GM18526 (cell line): ENCODE results near the gene NTM.

Source experiments
- POLR2A ChIP-seq: IDR thresholded peaks from 3 replicates; pipeline ENCODE4 v1.6.1; 2011; ENCODE audit not compliant: insufficient read length; ENCODE audit errors: extremely low read depth

The NTM gene

DNA sequence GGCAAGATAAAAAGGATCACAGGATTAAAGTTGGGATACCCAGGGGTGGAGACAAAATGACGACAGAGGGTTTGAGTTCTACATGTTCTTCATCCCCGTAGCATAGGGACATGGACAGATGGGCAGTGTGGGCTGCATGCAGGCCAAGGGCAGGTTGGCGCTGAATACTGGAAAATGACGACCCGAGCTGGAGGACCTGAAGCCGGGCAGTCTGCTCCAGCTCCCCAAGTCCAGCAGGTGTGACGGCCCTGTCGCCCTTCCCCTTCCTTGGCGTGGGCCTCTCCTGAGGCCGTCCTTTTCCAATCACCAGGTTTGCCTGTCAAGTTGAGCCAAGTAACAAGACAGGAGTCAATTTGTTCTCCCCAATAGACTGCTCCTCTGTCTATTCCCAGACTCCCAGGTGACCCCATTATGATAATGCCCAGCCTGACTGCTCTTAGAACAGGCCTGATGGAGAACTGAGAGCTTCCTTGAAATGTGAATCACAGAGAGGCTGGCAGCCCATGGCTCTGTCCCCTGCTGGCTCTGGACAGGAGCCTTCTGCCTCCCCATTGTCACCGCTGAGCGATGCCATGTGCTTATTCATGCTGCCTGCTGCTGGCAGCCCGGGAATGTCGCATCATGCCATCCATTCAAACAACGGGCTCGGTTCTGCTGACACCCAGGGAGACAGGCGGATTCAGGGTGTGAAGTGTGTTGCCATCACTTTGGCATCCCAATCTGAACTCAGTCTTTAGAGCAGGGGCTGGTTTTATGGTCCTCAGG lies 392.1 kb downstream of the NTM start:
- no peak for TF ChIP-seq POLR2A

DNA sequence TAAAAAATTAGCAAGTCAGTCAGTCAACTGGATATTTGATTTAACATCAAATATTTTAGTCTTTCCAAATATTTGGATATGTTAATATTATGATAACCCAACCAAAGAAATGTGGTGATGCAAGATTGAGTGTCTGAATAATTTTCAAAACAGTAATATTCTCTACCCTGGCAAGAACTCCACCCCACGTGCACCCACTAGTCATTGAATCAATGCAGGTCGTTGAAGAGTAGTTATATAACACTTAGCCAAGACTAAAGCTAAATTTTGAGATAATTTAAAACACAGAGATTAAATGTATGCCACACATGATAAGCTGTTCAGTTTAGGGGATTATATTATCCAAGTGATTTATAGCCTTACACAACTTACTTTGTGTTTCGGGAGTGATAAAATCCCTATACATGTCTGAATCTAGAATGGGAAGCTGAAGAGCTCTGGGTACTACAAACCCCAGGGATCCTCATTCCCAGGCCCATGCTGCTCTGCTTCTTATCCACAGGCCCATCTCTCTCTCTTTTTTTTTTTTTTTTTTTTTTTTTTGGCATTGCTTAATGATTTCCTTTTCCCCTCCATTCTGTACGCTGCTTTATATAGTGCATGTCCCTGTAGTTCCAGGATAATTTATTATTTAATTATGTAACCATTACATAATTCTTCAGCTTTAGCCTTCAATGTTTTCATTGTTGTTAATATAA lies 392.9 kb downstream of the NTM start:
- TF ChIP-seq POLR2A, result no peak

DNA sequence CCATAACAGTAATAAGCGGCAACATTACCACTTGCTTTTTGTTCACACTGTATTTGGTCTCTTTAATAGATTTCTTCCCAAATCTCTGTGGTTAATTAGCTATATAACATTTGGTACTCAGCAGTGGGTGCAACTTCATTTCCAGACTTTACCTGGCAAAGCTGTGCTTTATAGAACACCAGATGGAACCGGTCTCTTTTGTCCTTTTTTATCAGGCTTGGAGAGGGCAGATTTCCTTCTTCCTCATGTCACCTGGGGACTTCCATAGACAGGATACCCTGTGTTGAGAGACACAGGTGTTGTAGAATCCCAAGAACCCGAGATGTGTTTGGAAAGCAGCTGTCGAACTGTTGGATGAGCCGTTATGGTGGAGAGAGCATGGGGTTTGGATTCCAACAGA lies 393.7 kb downstream of the NTM start:
- no peak for TF ChIP-seq POLR2A

DNA sequence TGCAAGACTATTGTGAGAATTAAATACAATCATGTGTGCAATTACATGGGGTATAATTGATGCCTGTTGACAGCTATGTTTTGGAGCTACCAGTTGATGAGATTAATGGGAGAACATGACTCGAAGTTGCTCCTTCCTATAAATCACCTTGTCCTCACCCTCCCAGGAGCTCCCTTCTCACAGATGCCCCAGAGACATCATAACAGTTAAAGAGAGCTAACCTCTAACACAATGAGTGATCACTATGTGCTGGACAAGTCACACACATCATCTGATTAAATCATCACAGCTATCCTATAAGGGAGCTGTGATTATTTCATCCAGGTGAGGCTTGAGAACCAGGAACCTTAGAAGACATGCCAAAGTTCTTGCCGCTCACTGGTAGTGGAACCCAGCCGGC lies 394.2 kb downstream of the NTM start:
- TF ChIP-seq POLR2A, result no peak

DNA sequence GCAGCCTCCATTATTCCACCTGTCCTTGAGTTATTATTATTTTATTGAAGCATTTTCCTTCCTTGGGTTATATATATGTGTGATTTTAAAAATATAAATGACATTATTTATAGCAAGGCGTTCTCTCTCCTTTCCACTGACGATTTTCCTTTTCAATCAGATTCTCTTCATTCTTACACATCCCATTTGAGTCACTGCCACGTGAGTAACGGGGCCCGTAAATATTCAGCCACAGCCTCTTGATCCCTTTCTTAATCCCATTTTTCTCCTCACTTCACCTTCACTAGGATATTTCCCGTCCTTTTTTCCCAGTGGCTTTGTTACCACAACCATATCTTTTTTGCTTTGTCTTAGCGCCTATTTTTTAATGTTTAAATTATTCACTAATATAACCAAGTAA lies 396.2 kb downstream of the NTM start:
- TF ChIP-seq POLR2A, result no peak

DNA sequence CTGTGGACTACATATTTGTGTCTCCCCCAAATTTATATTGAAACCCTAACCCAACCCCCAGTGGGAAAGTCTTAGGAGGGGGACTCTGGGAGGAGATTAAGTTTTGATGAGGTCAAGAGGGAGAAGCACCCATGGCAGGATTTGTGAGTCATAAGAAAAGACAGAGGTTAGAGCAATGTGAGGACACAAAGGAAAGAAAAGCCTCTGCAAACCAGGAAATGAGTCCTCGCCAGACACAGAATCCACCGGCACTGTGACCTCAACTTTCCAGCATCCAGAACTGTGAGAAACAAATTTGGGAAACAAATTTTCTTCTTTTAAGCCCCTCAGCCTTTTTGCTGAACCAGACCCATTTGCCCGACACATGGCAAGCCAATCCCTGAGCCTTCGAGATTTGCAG lies 397.0 kb downstream of the NTM start:
- no peak for TF ChIP-seq POLR2A

DNA sequence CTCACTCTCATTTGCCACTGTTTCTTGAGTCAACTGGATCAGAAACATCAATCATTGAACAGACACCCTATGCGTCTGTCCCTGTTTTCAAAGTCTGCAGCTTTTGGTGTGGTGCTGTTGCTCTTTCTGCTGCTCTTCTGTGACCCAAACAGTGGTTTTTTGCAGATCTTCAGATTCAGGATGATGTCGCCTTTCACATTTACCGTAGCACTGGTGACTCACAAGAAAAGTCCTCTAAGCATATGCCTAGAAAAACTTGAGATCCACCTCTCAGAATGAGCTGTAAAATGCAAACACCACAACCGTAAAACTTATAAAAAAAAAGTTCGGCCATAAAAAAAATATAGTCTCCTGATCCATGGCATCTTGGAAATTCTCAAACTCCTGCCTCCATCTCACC lies 400.4 kb downstream of the NTM start:
- no peak for TF ChIP-seq POLR2A

DNA sequence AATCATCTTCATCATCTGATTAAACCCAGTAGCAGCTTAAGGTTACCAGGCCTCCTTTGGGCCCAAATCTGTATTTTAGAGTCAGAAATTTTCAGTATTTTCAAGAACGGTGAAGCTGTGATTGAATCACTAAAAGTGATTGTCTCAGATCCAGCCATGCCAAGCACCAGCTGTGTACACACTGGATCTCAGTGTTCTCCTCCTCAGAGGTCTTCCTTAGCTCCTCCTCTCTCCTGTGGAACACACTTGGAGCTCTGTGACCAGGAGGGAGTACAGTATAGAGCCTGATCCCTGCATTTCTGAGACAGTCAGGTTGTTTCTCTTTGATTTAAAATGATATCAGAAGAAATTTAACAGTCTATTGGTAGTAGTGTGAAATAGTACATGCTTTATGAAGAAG lies 401.1 kb downstream of the NTM start:
- TF ChIP-seq POLR2A, result no peak

DNA sequence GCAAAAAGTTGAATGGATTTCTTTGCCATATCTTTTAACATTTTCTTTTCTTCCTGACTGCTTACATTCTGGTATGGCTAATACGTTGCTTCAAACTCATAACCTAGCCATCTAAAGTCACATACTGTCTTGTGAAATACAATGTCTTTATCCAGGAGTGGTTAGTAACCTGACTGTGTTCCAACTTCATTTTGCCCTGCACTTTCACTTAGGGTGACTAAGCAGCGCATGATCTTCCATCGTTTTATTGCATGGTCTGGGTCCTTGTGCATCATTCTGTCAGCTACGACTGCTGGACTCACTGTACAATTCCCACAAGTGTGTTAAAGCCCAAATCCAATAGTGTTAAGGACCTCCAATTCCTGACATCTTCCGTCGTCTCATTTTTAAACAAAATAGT lies 403.2 kb downstream of the NTM start:
- TF ChIP-seq POLR2A, result no peak

DNA sequence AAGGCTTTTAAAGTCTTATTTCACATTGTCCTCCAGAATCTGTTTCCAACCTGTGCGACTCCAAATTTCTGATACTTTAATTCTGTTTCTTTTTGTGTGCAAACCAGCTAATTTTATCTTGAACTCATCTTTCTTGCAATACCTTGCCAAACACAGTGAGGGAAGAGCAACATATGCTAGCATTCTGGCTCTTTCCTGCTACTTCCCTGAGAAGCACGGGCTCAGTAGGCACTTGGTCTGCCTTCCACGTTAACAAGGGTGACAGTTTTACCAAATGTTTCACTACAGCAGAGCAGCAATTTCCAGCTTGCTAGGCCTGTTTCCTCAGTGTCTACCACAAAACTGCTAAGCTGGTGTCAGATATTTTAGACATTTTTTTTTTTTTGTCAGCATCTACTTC lies 405.8 kb downstream of the NTM start:
- no peak for TF ChIP-seq POLR2A

DNA sequence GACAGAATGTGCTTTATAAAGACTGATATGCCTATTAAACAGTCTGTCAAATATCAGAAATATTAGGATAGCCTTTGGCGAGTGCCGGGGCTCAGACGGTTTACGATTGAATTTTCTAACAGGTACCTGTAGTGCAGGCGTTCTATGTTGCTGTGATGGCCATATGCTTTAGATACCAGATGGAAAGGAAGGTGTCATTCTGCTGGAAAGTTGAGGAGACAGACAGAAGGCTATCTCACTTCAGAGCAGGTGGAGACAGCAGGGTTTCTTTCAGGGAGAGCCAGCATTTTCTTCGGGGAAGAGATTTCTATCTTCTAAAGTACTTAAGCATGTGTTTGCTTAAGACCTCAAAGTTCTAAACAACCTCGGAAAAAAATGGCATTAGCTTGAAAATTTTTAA lies 415.4 kb downstream of the NTM start:
- TF ChIP-seq POLR2A, result no peak

DNA sequence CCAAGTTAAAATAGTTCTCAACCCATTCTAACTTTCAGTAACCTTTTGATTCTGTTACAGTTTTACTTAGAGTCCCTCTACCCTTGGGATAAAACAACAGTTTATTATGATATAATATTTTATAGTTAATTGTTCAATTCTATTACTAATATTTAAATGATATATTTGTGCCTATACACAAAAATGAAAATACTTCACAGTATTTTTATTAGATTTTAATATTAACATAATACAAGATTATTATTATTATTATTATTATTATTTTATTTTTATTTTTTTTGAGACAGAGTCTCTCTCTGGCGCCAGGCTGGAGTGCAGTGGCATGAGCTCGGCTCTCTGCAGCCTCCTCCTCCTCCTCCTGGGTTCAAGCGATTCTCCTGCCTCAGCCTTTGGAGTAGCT lies 416.7 kb downstream of the NTM start:
- no peak for TF ChIP-seq POLR2A

DNA sequence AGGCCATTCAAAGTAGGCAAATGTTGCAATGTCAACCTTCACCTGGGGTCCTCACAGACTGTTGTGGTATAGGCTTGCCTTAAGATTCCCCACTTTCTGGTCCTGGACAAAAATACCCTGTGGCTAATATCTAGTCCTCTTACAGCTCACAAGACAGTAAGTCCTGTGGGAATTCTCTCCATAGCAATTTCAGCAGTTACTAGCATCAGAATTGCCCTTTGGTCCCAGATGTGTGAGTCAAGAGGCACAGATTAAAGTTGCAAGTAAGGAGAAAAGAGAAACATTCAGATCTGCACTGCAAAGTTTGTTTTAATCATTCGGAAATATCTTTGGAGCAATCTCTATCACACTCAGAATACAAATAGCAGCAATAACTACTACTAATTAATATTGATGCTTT lies 420.2 kb downstream of the NTM start:
- TF ChIP-seq POLR2A, result no peak

DNA sequence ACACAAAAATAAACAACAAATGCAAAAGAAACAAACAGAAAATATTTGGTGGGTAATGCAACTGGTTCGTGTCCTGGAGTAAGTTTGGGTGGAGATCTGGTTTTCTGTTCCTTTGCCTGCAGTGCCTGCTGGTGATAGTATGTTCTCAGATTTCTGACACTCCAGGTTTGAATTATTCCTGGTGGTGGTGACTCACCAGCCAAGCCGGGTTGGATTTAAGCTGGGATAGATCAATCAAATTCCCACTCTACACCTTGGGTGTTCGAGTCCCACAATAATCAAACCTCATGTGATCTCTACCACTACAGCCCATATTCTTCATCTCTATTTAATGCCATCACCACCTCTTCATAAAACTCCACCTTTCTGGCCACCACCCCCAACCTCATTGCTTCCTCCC lies 421.8 kb downstream of the NTM start:
- no peak for TF ChIP-seq POLR2A

DNA sequence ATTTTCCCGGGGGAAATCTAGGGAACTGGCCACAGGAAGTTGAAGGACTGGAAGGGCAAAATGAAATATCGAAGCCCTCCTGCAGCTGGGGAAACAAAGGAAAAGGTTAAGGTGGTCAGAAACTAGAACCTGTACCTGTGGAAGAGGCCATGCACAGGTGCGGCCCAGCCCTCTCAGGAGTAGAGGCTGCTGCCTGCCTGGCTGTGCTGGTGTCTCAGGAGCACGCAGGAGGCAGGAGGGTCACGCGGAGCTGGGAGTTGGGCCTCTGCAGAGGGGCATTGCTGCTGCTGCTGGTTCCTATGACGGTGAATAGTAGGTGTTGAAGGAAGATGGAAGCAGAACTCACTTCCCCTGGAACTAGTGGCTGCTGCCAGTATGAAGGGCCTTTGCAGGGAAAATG lies 425.7 kb downstream of the NTM start:
- no peak for TF ChIP-seq POLR2A

DNA sequence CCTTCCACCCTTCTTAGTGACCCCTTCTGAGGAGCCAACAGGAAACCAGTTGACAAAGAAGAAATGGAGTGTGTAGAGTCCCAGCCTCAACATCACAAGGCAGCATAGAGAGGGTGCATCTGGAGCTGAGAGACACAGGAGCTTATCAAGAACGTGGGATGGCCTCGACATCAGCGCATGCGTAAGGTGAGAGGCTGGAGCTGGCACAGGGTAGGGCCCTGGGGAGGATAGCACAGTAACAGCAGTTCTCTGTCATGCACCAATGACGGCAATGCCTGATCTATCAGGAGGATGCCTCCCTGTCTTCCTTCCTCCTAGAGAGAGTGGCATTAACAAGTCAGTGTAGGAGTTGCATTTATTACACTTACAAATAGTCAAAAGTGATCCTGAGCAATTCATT lies 426.1 kb downstream of the NTM start:
- TF ChIP-seq POLR2A, result no peak

DNA sequence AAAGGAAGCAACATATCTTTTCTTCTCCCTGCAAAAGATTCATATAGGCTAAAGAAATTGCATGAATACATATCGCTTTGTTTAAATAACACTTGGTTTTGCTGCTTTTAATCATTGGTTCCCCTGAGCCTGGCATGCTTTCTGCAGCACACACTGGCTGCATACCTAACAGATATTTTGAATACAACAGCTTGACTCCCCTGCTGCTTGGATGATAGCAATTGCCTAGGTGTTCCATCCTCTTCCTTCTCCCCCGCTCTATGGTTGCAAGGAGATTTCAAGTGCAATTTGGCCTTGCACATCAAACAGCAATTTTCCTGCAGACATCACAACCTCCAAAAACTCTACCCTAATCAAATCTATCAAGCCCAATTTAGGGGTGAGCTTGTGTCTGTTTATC lies 430.0 kb downstream of the NTM start:
- no peak for TF ChIP-seq POLR2A
